ENCODE measurements around the gene PTPRK. TPM values are rescaled to one million over a fixed set of nuclear protein-coding genes. Genes with fewer than 3 reads are reported as not detected.

The PTPRK gene
- total RNA-seq, 1 experiment from 2014 or later = 34.2 TPM

- H2AFZ ChIP-seq (ENCODE audit: low read depth, low read length, poor library complexity, severe bottlenecking) = no peak overlapping the region
- DNase-seq (ENCODE audit: low read depth, low spot score) (no peak), ATAC-seq (no peak)
- BruUV-seq (replicated peaks) = no TSS peak
- no peak overlapping the region for H3K27ac ChIP-seq (ENCODE audit: low read depth, low read length)
- H3K4me1 ChIP-seq (ENCODE audit: control insufficient read depth in 1 of 2, insufficient read depth in 2 of 2, low read length in 2 of 2) = no peaks in the 10 kb centered on the region
- intact Hi-C loops (cut with micrococcal nuclease) = loop anchor here (10.0 kb wide), 1 partner anchor 1157 kb away; no protein-coding TSS in a partner anchor
- H3K4me2 ChIP-seq (ENCODE audit: low read length) = no peak overlapping the region
- H3K79me2 ChIP-seq (ENCODE audit: insufficient read depth, low read length) = no peaks in the 10 kb centered on the region
- H4K20me1 ChIP-seq (ENCODE audit: insufficient read depth) = no peaks in the 10 kb centered on the region
- H3K9me3 ChIP-seq (ENCODE audit: control insufficient read depth in 1 of 2, insufficient read depth in 1 of 2, low read depth in 1 of 2, low read length in 2 of 2) = no peaks in the 10 kb centered on the region
- CTCF ChIA-PET = no interaction called here
- H3K9ac ChIP-seq (ENCODE audit: low read length) = no peak overlapping the region
- H3K9me2 ChIP-seq (ENCODE audit: insufficient read depth) = no peaks in the 10 kb centered on the region
- RAD21 ChIA-PET (ENCODE audit: low non-redundant PET in 1 of 2, low total read pairs in 2 of 2, uncharacterized antibody in 2 of 2, unreplicated experiment in 2 of 2) = no interaction called here
- no peaks in the 10 kb centered on the region for H3K36me3 ChIP-seq (ENCODE audit: control insufficient read depth in 1 of 2, insufficient read depth in 2 of 2, low read length in 2 of 2)
- H3K27me3 ChIP-seq (ENCODE audit: insufficient read depth, low read length) = no peaks in the 10 kb centered on the region
- no peak for TF ChIP-seq SIN3A (IDR thresholded peaks at IDR 0.05; ENCODE audit: low read depth)
- TF ChIP-seq CBX3 (IDR thresholded peaks at IDR 0.05; ENCODE audit: low read depth) = no peak
- no peak for TF ChIP-seq RAD21 (IDR thresholded peaks at IDR 0.05; ENCODE audit: low read depth)
- POLR2A ChIA-PET = no interaction called here
- no peak overlapping the region for H3K4me3 ChIP-seq (replicated peaks in 1 of 2; ENCODE audit: low read depth in 1 of 2, low read length in 2 of 2)
Observed at GRCh38 chr6:128251445-128252340, 268.7 kb downstream of the PTPRK start.

- Histone ChIP-seq H3K9me3 (ENCODE audit: control insufficient read depth in 1 of 2, insufficient read depth in 1 of 2, low read depth in 1 of 2, low read length in 2 of 2) (no peaks in the 10 kb centered on the region), H3K27me3 (ENCODE audit: insufficient read depth, low read length) (no peaks in the 10 kb centered on the region), H3K4me2 (ENCODE audit: low read length) (no peak overlapping the region), H3K9ac (ENCODE audit: low read length) (no peak overlapping the region), H3K9me2 (ENCODE audit: insufficient read depth) (no peaks in the 10 kb centered on the region), H3K27ac (ENCODE audit: low read depth, low read length) (no peak overlapping the region), H3K36me3 (ENCODE audit: control insufficient read depth in 1 of 2, insufficient read depth in 2 of 2, low read length in 2 of 2) (no peaks in the 10 kb centered on the region), H3K79me2 (ENCODE audit: insufficient read depth, low read length) (no peaks in the 10 kb centered on the region), H4K20me1 (ENCODE audit: insufficient read depth) (no peaks in the 10 kb centered on the region), H3K4me3 (replicated peaks in 1 of 2; ENCODE audit: low read depth in 1 of 2, low read length in 2 of 2) (no peak overlapping the region), H2AFZ (ENCODE audit: low read depth, low read length, poor library complexity, severe bottlenecking) (no peak overlapping the region), H3K4me1 (ENCODE audit: control insufficient read depth in 1 of 2, insufficient read depth in 2 of 2, low read length in 2 of 2) (no peaks in the 10 kb centered on the region)
- intact Hi-C loops (cut with micrococcal nuclease) = loop anchor here (10.0 kb wide), 1 partner anchor 1156 kb away; no protein-coding TSS in a partner anchor
- POLR2A ChIA-PET = no interaction called here
- CTCF ChIA-PET = no interaction called here
- ATAC-seq (no peak), DNase-seq (ENCODE audit: low read depth, low spot score) (no peak)
- no TSS peak for BruUV-seq (replicated peaks)
- RAD21 ChIA-PET (ENCODE audit: low non-redundant PET in 1 of 2, low total read pairs in 2 of 2, uncharacterized antibody in 2 of 2, unreplicated experiment in 2 of 2) = no interaction called here
- TF ChIP-seq POLR2A (IDR thresholded peaks at IDR 0.05; ENCODE audit: borderline replicate concordance, extremely low read depth, insufficient read depth, insufficient read length) (no peak), FOSL1 (IDR thresholded peaks at IDR 0.05; ENCODE audit: low read depth) (no peak), CBX3 (IDR thresholded peaks at IDR 0.05; ENCODE audit: low read depth) (no peak), POLR2AphosphoS5 (IDR thresholded peaks at IDR 0.05; ENCODE audit: low read depth, low read length) (no peak), CTCF (IDR thresholded peaks at IDR 0.05 in 2 of 3, conservative IDR thresholded peaks at IDR 0.05 in 1 of 3; ENCODE audit: borderline replicate concordance in 1 of 3, insufficient read depth in 1 of 3, low read depth in 2 of 3, low read length in 2 of 3) (no peak), REST (IDR thresholded peaks at IDR 0.05; ENCODE audit: low read depth) (no peak)
- TF ChIP-seq, protein P1, sequence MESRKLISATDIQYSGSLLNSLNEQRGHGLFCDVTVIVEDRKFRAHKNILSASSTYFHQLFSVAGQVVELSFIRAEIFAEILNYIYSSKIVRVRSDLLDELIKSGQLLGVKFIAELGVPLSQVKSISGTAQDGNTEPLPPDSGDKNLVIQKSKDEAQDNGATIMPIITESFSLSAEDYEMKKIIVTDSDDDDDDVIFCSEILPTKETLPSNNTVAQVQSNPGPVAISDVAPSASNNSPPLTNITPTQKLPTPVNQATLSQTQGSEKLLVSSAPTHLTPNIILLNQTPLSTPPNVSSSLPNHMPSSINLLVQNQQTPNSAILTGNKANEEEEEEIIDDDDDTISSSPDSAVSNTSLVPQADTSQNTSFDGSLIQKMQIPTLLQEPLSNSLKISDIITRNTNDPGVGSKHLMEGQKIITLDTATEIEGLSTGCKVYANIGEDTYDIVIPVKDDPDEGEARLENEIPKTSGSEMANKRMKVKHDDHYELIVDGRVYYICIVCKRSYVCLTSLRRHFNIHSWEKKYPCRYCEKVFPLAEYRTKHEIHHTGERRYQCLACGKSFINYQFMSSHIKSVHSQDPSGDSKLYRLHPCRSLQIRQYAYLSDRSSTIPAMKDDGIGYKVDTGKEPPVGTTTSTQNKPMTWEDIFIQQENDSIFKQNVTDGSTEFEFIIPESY (IDR thresholded peaks at IDR 0.05; ENCODE audit: extremely low read depth, insufficient replicate concordance, low read length) = no peak
Observed at GRCh38 chr6:128250370-128251070, 269.9 kb downstream of the PTPRK start.
